K562 (cell line): ENCODE data around the gene OOSP3. TPM values are rescaled to one million over a fixed set of nuclear protein-coding genes. Genes with fewer than 3 reads are reported as not detected.

ENCODE experiments used
- CBX3 ChIP-seq, 2 experiments: IDR thresholded peaks; 1 replicate in 1 of 2; 2 replicates in 1 of 2; pipeline ENCODE4 v1.6.1; 2012; ENCODE audit warnings: inconsistent platforms in 2 of 2, low read length in 2 of 2, borderline replicate concordance in 1 of 2, control low read depth in 1 of 2
- CSDE1 ChIP-seq, 2 experiments: fragments of 450-650 bp; IDR thresholded peaks; 2 replicates each; pipeline ENCODE4 v1.6.1; 2016; ENCODE audit warnings: mild to moderate bottlenecking in 1 of 2
- DPF2 ChIP-seq: fragments of 450-650 bp; IDR thresholded peaks from 2 replicates; pipeline ENCODE4 v1.6.1; 2016
- FOXJ2 ChIP-seq: fragments of 200-800 bp; sonication (Bioruptor generic); IDR thresholded peaks from 2 replicates; pipeline ENCODE4 v1.6.1; 2016; ENCODE audit warnings: missing genetic modification characterization, missing compliant biosample characterization
- FOXM1 ChIP-seq, 2 experiments: fragments of 450-650 bp in 1 of 2; sonication (generic) in 1 of 2; formaldehyde crosslinking in 1 of 2; IDR thresholded peaks; 2 replicates each; pipeline versions ENCODE4 v1.6.1 to v1.9.0; 2017 to 2022; ENCODE audit warnings: low read depth in 2 of 2, mild to moderate bottlenecking in 2 of 2, missing genetic modification reagents in 1 of 2, moderate library complexity in 1 of 2
- GABPA ChIP-seq: fragments of 200-800 bp; sonication (Bioruptor generic); conservative IDR thresholded peaks from 2 replicates; pipeline ENCODE4 v1.6.1; 2016; ENCODE audit warnings: low read depth, missing genetic modification characterization, missing compliant biosample characterization
- HDAC3 ChIP-seq: fragments of 450-650 bp; IDR thresholded peaks from 2 replicates; pipeline ENCODE4 v1.6.1; 2018; ENCODE audit warnings: borderline replicate concordance, mild to moderate bottlenecking, moderate library complexity; ENCODE audit not compliant: partially characterized antibody
- MTA3 ChIP-seq: fragments of 450-650 bp; formaldehyde crosslinking; IDR thresholded peaks from 2 replicates; pipeline ENCODE4 v1.6.1; 2017; ENCODE audit warnings: mild to moderate bottlenecking, borderline replicate concordance
- MTF1 ChIP-seq: fragments of 250-450 bp; sonication (Bioruptor Pico); IDR thresholded peaks from 2 replicates; pipeline ENCODE4 v1.9.0; 2021; ENCODE audit warnings: moderate library complexity, mild to moderate bottlenecking, inconsistent platforms, borderline replicate concordance
- NFE2 ChIP-seq: IDR thresholded peaks from 2 replicates; pipeline ENCODE4 v1.6.1; 2014; ENCODE audit warnings: antibody characterized with exemption, low read depth
- NR4A1 ChIP-seq, 2 experiments: fragments of 250-450 bp in 1 of 2; fragments of 450-650 bp in 1 of 2; sonication (Bioruptor Pico) in 1 of 2; IDR thresholded peaks; 2 replicates each; pipeline versions ENCODE4 v1.4.0 to v1.6.1; 2016 to 2020; ENCODE audit warnings: mild to moderate bottlenecking in 2 of 2, missing compliant biosample characterization in 1 of 2, missing genetic modification characterization in 1 of 2, moderate library complexity in 1 of 2
- OTX1 ChIP-seq: fragments of 450-650 bp; formaldehyde crosslinking; IDR thresholded peaks from 2 replicates; pipeline ENCODE4 v1.4.0; 2022; ENCODE audit warnings: mild to moderate bottlenecking
- RAD21 ChIP-seq, 2 experiments: fragments of 250-450 bp in 1 of 2; fragments of 450-650 bp in 1 of 2; sonication (Bioruptor Pico) in 1 of 2; formaldehyde crosslinking in 1 of 2; IDR thresholded peaks in 1 of 2; conservative IDR thresholded peaks in 1 of 2; 2 replicates each; pipeline versions ENCODE4 v1.4.0 to v1.8.0; 2020 to 2022; ENCODE audit warnings: mild to moderate bottlenecking in 2 of 2, moderate library complexity in 1 of 2
- RAD51 ChIP-seq: fragments of 450-650 bp; IDR thresholded peaks from 2 replicates; pipeline ENCODE4 v1.7.1; 2016; ENCODE audit warnings: low read depth, mild to moderate bottlenecking, borderline replicate concordance
- SMAD2 ChIP-seq: fragments of 150-350 bp; IDR thresholded peaks from 2 replicates; pipeline ENCODE4 v1.6.1; 2014; ENCODE audit warnings: low read depth, mild to moderate bottlenecking, low read length
- SRSF9 ChIP-seq: fragments of 200-400 bp; formaldehyde crosslinking; IDR thresholded peaks from 2 replicates; pipeline ENCODE4 v1.6.1; 2017; ENCODE audit warnings: low read depth, low read length, borderline replicate concordance
- TAF9B ChIP-seq: fragments of 450-650 bp; IDR thresholded peaks from 2 replicates; pipeline ENCODE4 v1.6.1; 2018; ENCODE audit warnings: mild to moderate bottlenecking; ENCODE audit not compliant: partially characterized antibody
- ZFP36 ChIP-seq: fragments of 150-350 bp; IDR thresholded peaks from 2 replicates; pipeline ENCODE4 v1.6.1; 2018; ENCODE audit warnings: low read length, low read depth; ENCODE audit not compliant: partially characterized antibody
- ZNF121 ChIP-seq: sonication (generic); formaldehyde crosslinking; conservative IDR thresholded peaks from 2 replicates; pipeline ENCODE4 v1.8.0; 2022; ENCODE audit warnings: missing genetic modification reagents
- ZNF282 ChIP-seq: sonication (generic); formaldehyde crosslinking; IDR thresholded peaks from 2 replicates; pipeline ENCODE4 v1.8.1; 2023; ENCODE audit warnings: missing genetic modification reagents
- ZNF780A ChIP-seq: fragments of 250-450 bp; sonication (Bioruptor Pico); IDR thresholded peaks from 2 replicates; pipeline ENCODE4 v1.5.0; 2021; ENCODE audit warnings: mild to moderate bottlenecking
- polyA plus RNA-seq, 8 experiments: library from polyadenylated mRNA; depleted of rRNA in 4 of 8; stranded (reverse) in 5 of 8; unstranded in 3 of 8; fragments of >200 nt; fragmentation: Nextera tagmentation in 2 of 8; fragmentation: Illumina TruSeq in 1 of 8; extraction: Ambion mirVana in 2 of 8; extraction: Trizol in 1 of 8; gene quantifications; 2 replicates each; pipeline versions ENCODE4 v1.2.1 to v1.2.3, GENCODE V29; 2011 to 2014; ENCODE audit warnings: inconsistent platforms in 1 of 8, missing spikeins in 1 of 8
- total RNA-seq, 7 experiments: library from RNA; depleted of rRNA in 6 of 7; stranded (reverse); fragments of >200 nt in 6 of 7; fragmentation: Illumina TruSeq in 2 of 7; extraction: Trizol in 2 of 7; gene quantifications; 2 replicates each; pipeline versions ENCODE4 v1.2.1 to v1.2.3, GENCODE V29; 2011 to 2021; ENCODE audit warnings: low replicate concordance in 1 of 7
- TF ChIP-seq, protein P1 (sequence below): fragments of 450-650 bp; conservative IDR thresholded peaks from 2 replicates; pipeline ENCODE4 v1.6.1; 2016; ENCODE audit warnings: missing genetic modification characterization, low read depth, mild to moderate bottlenecking, missing compliant biosample characterization, moderate library complexity
- TF ChIP-seq, protein P2 (sequence below): fragments of 450-650 bp; IDR thresholded peaks from 2 replicates; pipeline ENCODE4 v1.6.1; 2016; ENCODE audit warnings: antibody characterized with exemption

OOSP3 gene
- total and polyA plus RNA-seq, 9 of the 15 experiments (the other 6 are each of a cell fraction or from before 2014, with no cell fraction given) = 0.09 to 0.32 (median 0.15) TPM; not detected in 6

DNA sequence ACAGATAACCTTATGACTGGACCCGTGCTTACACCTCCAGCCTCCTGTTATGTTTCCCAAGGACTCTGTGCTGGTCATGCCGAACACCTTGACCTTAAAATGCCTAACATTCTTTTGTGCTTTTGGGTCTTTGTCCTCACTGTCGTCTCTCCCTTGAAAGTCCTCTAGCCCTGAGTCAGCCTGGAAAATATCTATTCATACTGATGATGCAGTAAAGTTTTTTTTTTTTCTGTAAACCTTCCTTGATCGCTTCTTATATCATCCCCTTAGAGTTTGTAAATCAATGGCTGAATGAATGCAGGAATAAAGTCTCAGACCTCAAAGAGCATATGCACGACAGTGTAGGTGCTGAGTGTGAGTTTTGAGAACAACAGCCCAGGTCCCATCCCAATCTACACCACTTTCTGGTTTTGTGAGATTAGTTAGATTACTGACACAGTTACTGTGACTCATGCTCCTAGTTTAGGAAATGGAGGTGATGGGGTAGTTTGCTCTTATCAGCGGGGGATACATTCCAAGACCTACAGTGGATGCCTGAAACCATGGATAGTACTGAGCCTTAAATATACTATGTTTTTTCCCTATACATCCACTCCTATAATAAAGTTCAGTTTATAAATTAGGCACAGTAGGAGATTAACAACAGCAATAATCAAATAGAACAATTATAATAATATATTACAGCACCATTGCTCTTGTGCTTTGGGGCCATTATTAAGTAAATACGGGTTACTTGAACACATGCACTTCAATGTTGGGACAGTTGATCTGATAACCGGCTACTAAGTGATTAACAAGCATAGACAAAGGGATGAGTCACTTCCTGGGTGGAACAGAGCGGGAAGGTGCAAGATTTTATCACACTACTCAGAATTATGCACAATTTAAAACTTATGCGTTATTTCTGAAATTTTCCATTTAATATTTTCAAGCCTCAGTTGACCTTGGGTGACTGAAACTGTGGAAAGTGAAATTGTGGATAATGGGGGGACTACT, 20.8 kb upstream of the OOSP3 start (continued):
- peak; percentile 57 for TF ChIP-seq HDAC3
- TF ChIP-seq, protein P1, sequence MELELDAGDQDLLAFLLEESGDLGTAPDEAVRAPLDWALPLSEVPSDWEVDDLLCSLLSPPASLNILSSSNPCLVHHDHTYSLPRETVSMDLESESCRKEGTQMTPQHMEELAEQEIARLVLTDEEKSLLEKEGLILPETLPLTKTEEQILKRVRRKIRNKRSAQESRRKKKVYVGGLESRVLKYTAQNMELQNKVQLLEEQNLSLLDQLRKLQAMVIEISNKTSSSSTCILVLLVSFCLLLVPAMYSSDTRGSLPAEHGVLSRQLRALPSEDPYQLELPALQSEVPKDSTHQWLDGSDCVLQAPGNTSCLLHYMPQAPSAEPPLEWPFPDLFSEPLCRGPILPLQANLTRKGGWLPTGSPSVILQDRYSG (tag) = no peak
- TF ChIP-seq ZNF282 (CRISPR knock-in tag) = no peak
- TF ChIP-seq RAD51 = no peak
- TF ChIP-seq NFE2 = peak; percentile 49; the same call in 1 of the 2 replicates
- TF ChIP-seq FOXM1 (IDR thresholded peaks at IDR 0.05; ENCODE audit: low read depth) = peak; percentile 35; the same call in 1 of the 2 replicates
- no peak for TF ChIP-seq FOXM1 (CRISPR knock-in tag; IDR thresholded peaks at IDR 0.05; ENCODE audit: low read depth)
- TF ChIP-seq OTX1 (CRISPR knock-in tag) = peak; percentile 73; the same call in 1 of the 2 replicates
- peak; percentile 51 for TF ChIP-seq TAF9B
- TF ChIP-seq, protein P2, sequence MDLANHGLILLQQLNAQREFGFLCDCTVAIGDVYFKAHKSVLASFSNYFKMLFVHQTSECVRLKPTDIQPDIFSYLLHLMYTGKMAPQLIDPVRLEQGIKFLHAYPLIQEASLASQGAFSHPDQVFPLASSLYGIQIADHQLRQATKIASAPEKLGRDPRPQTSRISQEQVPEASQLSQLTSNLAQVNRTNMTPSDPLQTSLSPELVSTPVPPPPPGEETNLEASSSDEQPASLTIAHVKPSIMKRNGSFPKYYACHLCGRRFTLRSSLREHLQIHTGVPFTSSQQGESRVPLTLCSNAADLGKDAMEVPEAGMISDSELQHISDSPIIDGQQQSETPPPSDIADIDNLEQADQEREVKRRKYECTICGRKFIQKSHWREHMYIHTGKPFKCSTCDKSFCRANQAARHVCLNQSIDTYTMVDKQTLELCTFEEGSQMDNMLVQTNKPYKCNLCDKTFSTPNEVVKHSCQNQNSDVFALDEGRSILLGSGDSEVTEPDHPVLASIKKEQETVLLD = peak; percentile 74; the same call in 1 of the 2 replicates
- TF ChIP-seq MTA3 = peak; percentile 44; the same call in 1 of the 2 replicates
- no peak for TF ChIP-seq NR4A1 (CRISPR knock-in tag; IDR thresholded peaks at IDR 0.05)
- peak; percentile 65; the same call in 1 of the 2 replicates for TF ChIP-seq NR4A1 (tag; IDR thresholded peaks at IDR 0.05)
- peak; percentile 98 for TF ChIP-seq DPF2
- 0 out of 4 replicates have a peak, but pooled peaks of 1 of the 2 experiments have one; percentile 5 for TF ChIP-seq RAD21 (CRISPR knock-in tag; conservative IDR thresholded peaks at IDR 0.05 in 1 of 2, IDR thresholded peaks at IDR 0.05 in 1 of 2)
- TF ChIP-seq FOXJ2 (tag) = 0 out of 2 replicates have a peak, but pooled peaks have one; percentile 24
- no peak for TF ChIP-seq CSDE1 (IDR thresholded peaks at IDR 0.05)
- TF ChIP-seq GABPA (tag) = peak; percentile 54; the same call in 1 of the 2 replicates
- TF ChIP-seq SRSF9 = no peak
- TF ChIP-seq ZNF121 (CRISPR knock-in tag) = no peak
- peak; percentile 9 for TF ChIP-seq ZFP36
- peak in 1 of 2 experiments; percentile 71; a peak in 2 of 3 replicates for TF ChIP-seq CBX3 (IDR thresholded peaks at IDR 0.05; ENCODE audit: borderline replicate concordance in 1 of 2, low read length in 2 of 2)
- TF ChIP-seq ZNF780A (CRISPR knock-in tag) = no peak
- TF ChIP-seq MTF1 (CRISPR knock-in tag) = no peak
- TF ChIP-seq SMAD2 = no peak
